ENCODE measurements around the gene S100A12.

GRCh38 chr1:153415850-153416570 lies 40.6 kb upstream of the S100A12 start, which contains the start of gene S100A7A:
- TF ChIP-seq, protein P1, sequence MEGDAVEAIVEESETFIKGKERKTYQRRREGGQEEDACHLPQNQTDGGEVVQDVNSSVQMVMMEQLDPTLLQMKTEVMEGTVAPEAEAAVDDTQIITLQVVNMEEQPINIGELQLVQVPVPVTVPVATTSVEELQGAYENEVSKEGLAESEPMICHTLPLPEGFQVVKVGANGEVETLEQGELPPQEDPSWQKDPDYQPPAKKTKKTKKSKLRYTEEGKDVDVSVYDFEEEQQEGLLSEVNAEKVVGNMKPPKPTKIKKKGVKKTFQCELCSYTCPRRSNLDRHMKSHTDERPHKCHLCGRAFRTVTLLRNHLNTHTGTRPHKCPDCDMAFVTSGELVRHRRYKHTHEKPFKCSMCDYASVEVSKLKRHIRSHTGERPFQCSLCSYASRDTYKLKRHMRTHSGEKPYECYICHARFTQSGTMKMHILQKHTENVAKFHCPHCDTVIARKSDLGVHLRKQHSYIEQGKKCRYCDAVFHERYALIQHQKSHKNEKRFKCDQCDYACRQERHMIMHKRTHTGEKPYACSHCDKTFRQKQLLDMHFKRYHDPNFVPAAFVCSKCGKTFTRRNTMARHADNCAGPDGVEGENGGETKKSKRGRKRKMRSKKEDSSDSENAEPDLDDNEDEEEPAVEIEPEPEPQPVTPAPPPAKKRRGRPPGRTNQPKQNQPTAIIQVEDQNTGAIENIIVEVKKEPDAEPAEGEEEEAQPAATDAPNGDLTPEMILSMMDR (conservative IDR thresholded peaks at IDR 0.05) = no peak
- TF ChIP-seq ZFX (IDR thresholded peaks at IDR 0.05) = no peak

Data from C4-2B (cell line).